ENCODE measurements around the gene MYOZ3. TPM values are rescaled to one million over a fixed set of nuclear protein-coding genes. Genes with fewer than 3 reads are reported as not detected.

Gene MYOZ3
- total RNA-seq, 1 donor from 2014 or later, result 12.0 TPM

- H3K27ac Mint-ChIP-seq (ENCODE audit: unreplicated experiment), result no peak within 1 kb of the TSS
- DNase-seq (ENCODE audit: low spot score), result peak; percentile 83
- H3K9me3 Mint-ChIP-seq (ENCODE audit: unreplicated experiment), result no peaks in the 10 kb centered on the region
- no peaks in the 10 kb centered on the region for H3K4me1 Mint-ChIP-seq (ENCODE audit: unreplicated experiment)
- no peaks in the 10 kb centered on the region for H3K27me3 Mint-ChIP-seq (ENCODE audit: unreplicated experiment)
- peak within 1 kb of the TSS; percentile 69 for H3K4me3 Mint-ChIP-seq (ENCODE audit: unreplicated experiment)
- peaks cover 19% of the 10 kb centered on the region for H3K36me3 Mint-ChIP-seq (ENCODE audit: low read depth, unreplicated experiment)
- peak; percentile 57 for TF ChIP-seq CTCF (IDR thresholded peaks at IDR 0.05; ENCODE audit: unreplicated experiment)
These were observed 39.7 kb downstream of the MYOZ3 start, which contains the start of gene RBM22 for GRCh38 chr5:150700594-150701377. RBM22 (minus strand) TSS chr5:150701062; CDS start chr5:150700985, 77 bp downstream.

- H3K4me1 Mint-ChIP-seq (ENCODE audit: unreplicated experiment), result peaks cover 17% of the 10 kb centered on the region
- no peak for TF ChIP-seq CTCF (IDR thresholded peaks at IDR 0.05; ENCODE audit: unreplicated experiment)
- H3K27me3 Mint-ChIP-seq (ENCODE audit: unreplicated experiment), result no peaks in the 10 kb centered on the region
- H3K4me3 Mint-ChIP-seq (ENCODE audit: unreplicated experiment), result no peak overlapping the region
- peaks cover 14% of the 10 kb centered on the region for H3K36me3 Mint-ChIP-seq (ENCODE audit: low read depth, unreplicated experiment)
- DNase-seq (ENCODE audit: low spot score), result no peak
- no peaks in the 10 kb centered on the region for H3K9me3 Mint-ChIP-seq (ENCODE audit: unreplicated experiment)
- no peak overlapping the region for H3K27ac Mint-ChIP-seq (ENCODE audit: unreplicated experiment)
These were observed 42.7 kb downstream of the MYOZ3 start for GRCh38 chr5:150703762-150704161.

- no peak for TF ChIP-seq CTCF (IDR thresholded peaks at IDR 0.05; ENCODE audit: unreplicated experiment)
These were observed 45.8 kb downstream of the MYOZ3 start for GRCh38 chr5:150706776-150707390.

GRCh38 chr5:150710165-150710564 lies 49.1 kb downstream of the MYOZ3 start:
- Mint-ChIP-seq H3K4me3 (ENCODE audit: unreplicated experiment) (no peak overlapping the region), H3K27me3 (ENCODE audit: unreplicated experiment) (no peaks in the 10 kb centered on the region), H3K27ac (ENCODE audit: unreplicated experiment) (no peak overlapping the region), H3K4me1 (ENCODE audit: unreplicated experiment) (peaks cover 17% of the 10 kb centered on the region), H3K9me3 (ENCODE audit: unreplicated experiment) (no peaks in the 10 kb centered on the region), H3K36me3 (ENCODE audit: low read depth, unreplicated experiment) (peaks cover 18% of the 10 kb centered on the region)
- no peak for TF ChIP-seq CTCF (IDR thresholded peaks at IDR 0.05; ENCODE audit: unreplicated experiment)
- DNase-seq (ENCODE audit: low spot score), result no peak

More at GRCh38 chr5:150706776-150707390, 45.8 kb downstream of the MYOZ3 start:
- DNase-seq (ENCODE audit: low spot score), result no peak
- Mint-ChIP-seq H3K27me3 (ENCODE audit: unreplicated experiment) (no peaks in the 10 kb centered on the region), H3K9me3 (ENCODE audit: unreplicated experiment) (no peaks in the 10 kb centered on the region), H3K27ac (ENCODE audit: unreplicated experiment) (peak overlapping the region; percentile 77), H3K36me3 (ENCODE audit: low read depth, unreplicated experiment) (peaks cover 18% of the 10 kb centered on the region), H3K4me1 (ENCODE audit: unreplicated experiment) (peaks cover 17% of the 10 kb centered on the region), H3K4me3 (ENCODE audit: unreplicated experiment) (peak overlapping the region; percentile 37)

- TF ChIP-seq CTCF (IDR thresholded peaks at IDR 0.05; ENCODE audit: unreplicated experiment), result no peak
- Mint-ChIP-seq H3K4me3 (ENCODE audit: unreplicated experiment) (no peak overlapping the region), H3K27me3 (ENCODE audit: unreplicated experiment) (no peaks in the 10 kb centered on the region), H3K36me3 (ENCODE audit: low read depth, unreplicated experiment) (peaks cover 28% of the 10 kb centered on the region), H3K4me1 (ENCODE audit: unreplicated experiment) (no peaks in the 10 kb centered on the region), H3K27ac (ENCODE audit: unreplicated experiment) (no peak overlapping the region), H3K9me3 (ENCODE audit: unreplicated experiment) (no peaks in the 10 kb centered on the region)
- no peak for DNase-seq (ENCODE audit: low spot score)
These were observed 62.8 kb downstream of the MYOZ3 start for GRCh38 chr5:150723845-150724244.
